GM19397 (cell line): ENCODE data around the gene NLRC3.
"Not testable (repeated sequence)": the region's sequence is repeated elsewhere in the genome, so short reads cannot be mapped to it uniquely, and the experiment has no call there.

ENCODE experiments used
- ATAC-seq: cut with Tn5 transposase; IDR thresholded peaks from one replicate; pipeline ENCODE4 v1.9.1; 2021; ENCODE audit warnings: mild to moderate bottlenecking, moderate library complexity; ENCODE audit not compliant: unreplicated experiment

NLRC3 gene, protein sequence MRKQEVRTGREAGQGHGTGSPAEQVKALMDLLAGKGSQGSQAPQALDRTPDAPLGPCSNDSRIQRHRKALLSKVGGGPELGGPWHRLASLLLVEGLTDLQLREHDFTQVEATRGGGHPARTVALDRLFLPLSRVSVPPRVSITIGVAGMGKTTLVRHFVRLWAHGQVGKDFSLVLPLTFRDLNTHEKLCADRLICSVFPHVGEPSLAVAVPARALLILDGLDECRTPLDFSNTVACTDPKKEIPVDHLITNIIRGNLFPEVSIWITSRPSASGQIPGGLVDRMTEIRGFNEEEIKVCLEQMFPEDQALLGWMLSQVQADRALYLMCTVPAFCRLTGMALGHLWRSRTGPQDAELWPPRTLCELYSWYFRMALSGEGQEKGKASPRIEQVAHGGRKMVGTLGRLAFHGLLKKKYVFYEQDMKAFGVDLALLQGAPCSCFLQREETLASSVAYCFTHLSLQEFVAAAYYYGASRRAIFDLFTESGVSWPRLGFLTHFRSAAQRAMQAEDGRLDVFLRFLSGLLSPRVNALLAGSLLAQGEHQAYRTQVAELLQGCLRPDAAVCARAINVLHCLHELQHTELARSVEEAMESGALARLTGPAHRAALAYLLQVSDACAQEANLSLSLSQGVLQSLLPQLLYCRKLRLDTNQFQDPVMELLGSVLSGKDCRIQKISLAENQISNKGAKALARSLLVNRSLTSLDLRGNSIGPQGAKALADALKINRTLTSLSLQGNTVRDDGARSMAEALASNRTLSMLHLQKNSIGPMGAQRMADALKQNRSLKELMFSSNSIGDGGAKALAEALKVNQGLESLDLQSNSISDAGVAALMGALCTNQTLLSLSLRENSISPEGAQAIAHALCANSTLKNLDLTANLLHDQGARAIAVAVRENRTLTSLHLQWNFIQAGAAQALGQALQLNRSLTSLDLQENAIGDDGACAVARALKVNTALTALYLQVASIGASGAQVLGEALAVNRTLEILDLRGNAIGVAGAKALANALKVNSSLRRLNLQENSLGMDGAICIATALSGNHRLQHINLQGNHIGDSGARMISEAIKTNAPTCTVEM

GRCh38 chr16:3577302-3577752 is at the start of gene NLRC3:
Gene NLRC3 (minus strand): TSS chr16:3577403. CDS start chr16:3565036, 12,367 bp downstream.
- ATAC-seq, result no peak

DNA sequence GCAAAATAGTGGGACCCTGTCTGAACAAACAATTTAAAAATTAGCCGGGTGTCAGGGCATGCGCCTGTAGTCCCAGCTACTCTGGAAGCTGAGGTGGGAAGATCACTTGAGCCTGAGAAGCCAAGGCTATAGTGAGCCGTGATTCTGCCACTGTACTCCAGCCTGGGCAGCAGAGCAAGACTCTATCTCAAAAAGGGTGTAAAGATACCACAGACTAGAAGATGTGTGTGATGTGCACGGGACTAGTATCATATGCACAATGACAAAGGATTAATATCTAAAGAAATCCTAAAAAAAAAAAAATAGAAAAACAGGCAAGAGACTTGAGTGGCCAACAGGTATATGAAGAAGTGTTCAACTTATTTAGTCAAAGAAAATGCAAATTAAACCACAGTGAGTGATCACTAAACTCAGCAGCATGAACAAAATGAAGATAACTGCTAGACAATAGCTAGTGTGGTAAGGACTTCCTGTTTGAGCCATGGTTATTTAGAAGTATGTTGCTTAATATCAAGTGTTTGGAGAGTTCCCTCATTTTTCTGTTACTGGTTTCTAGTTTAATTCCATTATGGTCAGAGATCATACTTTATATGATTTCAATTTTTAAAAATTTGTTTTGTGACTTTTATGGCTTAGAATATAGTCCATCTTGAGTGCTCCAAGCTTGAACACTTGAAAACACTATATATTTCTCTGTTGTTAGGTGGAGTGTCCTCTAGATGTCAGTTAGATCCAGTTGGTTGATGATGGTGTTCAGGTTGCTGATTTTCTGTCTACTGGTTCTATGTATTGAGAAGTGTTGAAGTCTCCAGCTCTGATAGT is 48.9 kb upstream of the NLRC3 start:
- no peak for ATAC-seq

DNA sequence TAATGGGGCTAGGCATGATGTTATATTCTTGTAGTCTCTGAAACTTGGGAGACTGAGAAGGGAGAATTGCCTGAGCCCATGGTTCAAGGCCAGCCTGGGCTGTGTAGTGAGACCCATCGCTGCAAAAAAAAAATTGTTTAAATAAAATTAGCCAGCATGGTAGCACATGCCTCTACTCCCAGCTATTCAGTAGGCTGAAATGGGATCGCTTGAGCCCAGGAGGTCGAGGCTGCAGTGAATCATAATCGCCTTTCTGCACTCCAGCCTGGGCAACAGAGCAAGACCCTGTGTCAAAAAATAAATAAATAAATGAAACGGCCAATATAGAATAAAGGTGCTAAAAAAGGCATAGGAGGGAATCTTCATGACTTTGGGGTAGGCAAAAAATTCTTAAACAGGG is 48.1 kb upstream of the NLRC3 start:
- no peak for ATAC-seq

GRCh38 chr16:3623642-3624041 is 46.4 kb upstream of the NLRC3 start:
- ATAC-seq, result peak; percentile 49

- no peak for ATAC-seq
These were observed 41.6 kb upstream of the NLRC3 start for GRCh38 chr16:3618769-3619141.

DNA sequence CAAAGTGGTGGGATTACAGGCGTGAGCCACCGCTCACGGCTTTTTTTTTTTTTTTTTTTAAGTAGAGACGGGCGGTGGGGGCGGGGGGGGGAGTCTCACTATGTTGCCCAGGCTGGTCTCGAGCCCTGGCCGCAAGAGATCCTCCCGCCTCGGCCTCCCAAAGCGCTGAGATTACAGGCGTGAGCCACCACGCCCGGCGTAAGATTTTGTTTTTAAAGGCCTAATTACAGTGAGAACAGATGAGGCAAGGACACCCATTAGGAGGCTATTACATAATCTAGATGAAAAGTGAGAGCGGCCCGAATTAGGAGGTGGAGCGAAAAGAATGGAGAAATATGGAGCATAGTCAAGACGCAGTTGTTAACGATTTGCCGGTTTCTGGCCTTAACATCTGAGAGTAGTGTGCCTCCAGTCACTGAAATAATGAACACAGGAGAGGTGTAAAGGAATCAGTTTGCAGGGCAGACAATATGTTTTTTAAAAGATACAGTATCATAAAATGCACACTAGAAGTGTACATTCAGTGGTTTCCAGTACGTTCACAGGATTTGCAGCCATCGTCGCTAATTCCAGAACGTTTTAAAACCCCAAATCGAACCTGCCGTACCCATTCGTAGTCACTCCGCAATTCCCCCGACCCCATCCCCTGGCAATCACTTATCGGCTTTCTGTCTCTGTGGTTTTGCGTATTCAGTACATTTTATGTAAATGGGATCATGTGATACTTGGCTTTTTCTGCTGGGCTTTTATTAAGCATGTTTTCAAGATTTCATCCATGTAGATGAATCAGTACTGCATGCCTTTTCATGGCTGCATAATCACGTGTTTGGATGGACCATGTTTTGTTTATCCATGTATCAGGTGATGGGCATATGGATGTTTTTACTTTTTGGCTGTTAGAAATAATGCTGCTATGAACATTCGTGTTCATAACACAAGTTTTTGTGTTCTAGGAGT is 35.6 kb upstream of the NLRC3 start:
- no peak for ATAC-seq

DNA sequence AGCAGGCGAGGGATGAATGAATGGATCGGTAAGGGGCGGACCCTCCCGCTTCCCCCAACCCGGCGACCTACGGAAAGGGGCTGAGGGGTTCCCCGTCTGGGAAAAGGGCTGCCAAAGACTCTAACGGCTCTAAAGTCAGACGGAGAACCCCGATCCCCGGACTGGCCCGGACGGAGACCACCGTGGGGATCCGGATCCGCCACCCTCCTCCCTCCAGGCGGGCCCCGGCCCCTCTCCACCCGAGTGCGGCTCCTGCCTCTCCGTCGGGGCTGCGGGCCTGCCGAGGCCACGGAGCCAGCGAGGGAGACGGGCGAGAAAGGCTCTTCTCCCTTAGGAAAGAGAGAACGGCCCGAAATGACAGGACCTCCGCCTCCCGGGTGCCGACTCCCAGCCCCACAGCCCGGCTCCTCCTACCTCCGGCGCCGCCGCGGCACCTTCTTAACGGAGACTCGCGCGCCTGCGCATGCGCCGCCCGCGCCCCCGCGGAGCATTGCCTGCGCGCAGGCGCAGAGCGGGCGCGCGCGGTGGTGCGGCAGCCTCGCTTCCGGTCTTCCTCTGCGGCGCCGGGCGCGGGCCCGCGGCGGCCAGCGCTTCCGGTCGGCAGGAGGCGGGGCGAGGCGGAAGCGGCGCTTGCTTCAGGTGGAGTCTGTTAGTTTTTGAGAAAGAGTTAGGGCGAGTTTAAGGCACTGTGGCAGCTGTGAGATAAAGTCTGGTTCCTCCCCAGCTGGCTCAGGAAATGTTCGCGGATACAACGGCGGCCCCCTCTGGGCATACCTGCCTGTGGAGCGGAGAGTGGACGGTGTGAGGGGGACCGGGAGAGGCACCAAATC is 34.2 kb upstream of the NLRC3 start, which contains the start of gene SLX4:
SLX4 (minus strand) TSS at position 461 of the 830 bp plus-strand sequence. CDS start 2,642 bp downstream, outside the sequence.
- peak; percentile 87 for ATAC-seq

DNA sequence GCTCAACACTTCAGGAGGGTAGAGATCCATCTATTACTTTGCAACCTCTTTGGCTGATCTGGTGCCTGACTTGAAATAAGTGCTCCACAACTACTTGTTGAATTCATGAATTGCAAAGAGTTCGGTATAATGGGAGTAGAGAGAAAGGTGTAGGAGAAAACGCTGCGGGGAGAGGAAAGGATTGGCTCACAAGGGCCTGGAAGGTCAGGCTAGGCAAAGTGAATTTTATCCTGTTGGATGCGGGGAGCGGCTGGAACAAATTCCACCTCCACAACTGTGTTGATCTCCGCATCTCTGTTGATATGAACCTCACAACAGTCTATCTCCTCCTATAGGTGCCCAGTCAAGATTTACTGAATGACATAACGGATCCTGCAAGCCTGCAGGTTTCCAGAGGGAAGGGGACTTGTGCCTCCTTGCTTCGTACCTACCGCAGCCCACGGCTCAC is 33.5 kb upstream of the NLRC3 start:
- ATAC-seq, result no peak

- no peak for ATAC-seq
These were observed 32.9 kb upstream of the NLRC3 start for GRCh38 chr16:3609895-3610697.

DNA sequence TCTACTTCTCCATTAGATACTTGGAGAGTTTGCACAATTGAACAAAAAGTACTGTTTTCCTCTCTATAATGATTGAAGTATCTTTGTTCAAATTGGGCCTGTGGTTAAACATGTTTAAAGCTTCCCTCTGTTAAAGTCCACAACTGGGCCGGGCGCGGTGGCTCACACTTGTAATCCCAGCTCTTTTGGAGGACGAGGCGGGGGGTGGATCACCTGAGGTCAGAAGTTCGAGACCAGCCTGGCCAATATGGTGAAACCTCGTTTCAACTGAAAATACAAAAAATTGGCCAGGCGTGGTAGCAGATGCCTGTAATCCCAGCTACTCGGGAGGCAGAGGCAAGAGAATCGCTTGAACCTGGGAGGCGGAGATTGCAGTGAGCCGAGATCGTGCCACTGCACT is 31.8 kb upstream of the NLRC3 start:
- ATAC-seq, result not testable (repeated sequence)

DNA sequence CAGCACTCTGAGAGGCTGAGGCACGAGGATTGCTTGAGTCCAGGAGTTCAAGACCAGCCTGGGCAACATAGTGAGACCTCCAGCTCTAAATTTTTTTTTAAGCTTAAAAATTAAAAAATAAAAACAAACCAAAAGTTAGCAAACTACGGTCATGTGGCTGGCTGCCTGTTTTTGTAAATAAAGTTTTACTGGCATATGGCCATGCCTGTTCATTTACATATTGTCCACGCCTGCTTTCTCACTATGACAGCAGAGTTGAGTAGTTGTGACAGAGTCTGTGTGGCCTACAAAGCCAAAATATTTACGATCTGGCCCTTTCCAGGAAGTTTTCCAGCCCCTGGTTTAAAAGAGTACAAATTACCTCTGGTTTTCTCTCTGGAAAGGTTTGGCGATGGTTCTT is 30.9 kb upstream of the NLRC3 start:
- ATAC-seq, result no peak

DNA sequence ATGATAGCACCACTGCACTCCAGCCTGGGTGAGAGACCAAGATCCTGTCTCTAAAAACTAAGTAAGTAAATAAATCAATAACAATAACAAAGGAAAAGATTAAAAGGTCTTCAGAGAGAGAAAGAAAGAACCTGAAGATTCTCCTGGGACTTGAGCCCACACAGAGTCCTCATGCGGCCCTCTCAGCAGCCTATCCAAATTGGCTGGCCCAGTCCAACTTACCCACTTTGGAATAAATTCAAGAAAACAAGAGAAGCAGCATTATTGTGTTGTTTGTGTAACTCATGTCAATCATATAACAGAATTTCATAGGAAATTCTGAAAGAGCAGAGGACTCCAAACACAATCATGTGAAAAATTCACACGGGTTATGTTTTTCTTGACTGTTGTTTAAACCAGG is 30.4 kb upstream of the NLRC3 start:
- no peak for ATAC-seq

DNA sequence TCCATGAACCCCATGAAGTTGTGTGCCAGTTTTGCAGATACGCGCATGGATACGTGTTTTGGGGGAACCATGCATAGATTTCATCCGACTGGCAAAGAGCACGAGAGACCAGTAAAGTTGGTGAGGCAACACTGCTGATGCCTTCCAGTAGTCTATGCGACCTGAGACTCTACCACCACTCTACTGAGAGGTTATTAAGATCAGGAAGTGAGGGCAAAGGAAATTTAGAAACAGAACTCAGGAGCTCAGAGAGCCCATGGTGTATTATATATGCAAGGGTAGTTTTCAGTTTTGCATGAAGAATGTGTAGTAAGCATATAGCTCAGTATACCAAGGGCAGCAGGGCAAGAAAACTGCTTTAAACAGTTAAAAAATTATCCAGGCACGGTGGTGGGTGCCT is 30.0 kb upstream of the NLRC3 start:
- ATAC-seq, result no peak

GRCh38 chr16:3606441-3606840 is 29.2 kb upstream of the NLRC3 start:
- ATAC-seq, result no peak

- ATAC-seq, result no peak
These were observed 25.1 kb upstream of the NLRC3 start for GRCh38 chr16:3602320-3602653.

GRCh38 chr16:3601614-3602319 is 24.6 kb upstream of the NLRC3 start:
- ATAC-seq, result no peak

GRCh38 chr16:3599922-3600321 is 22.7 kb upstream of the NLRC3 start:
- ATAC-seq, result no peak
